Liver (tissue), 9 donors: ENCODE data around the gene TMEM221. TPM values are rescaled to one million over a fixed set of nuclear protein-coding genes. Genes with fewer than 3 reads are reported as not detected.

Source experiments
- DNase-seq: peaks from one replicate; pipeline ENCODE4 v3.0.0-alpha.2; 2017; ENCODE audit warnings: low spot score
- H3K27ac ChIP-seq, 2 donors: one replicate each; pipeline ENCODE4 v1.7.0; 2013; ENCODE audit warnings: inconsistent platforms in 2 of 2, low read length in 2 of 2, control low read depth in 1 of 2, low read depth in 1 of 2, mild to moderate bottlenecking in 1 of 2
- H3K27me3 ChIP-seq, 4 donors: one replicate each; pipeline versions ENCODE4 v1.6.1 to v1.7.0; 2013; ENCODE audit warnings: low read length in 3 of 4, inconsistent platforms in 1 of 4, mild to moderate bottlenecking in 1 of 4, moderate library complexity in 1 of 4; ENCODE audit not compliant: control insufficient read depth in 4 of 4, insufficient read depth in 4 of 4
- H3K36me3 ChIP-seq, 4 donors: one replicate each; pipeline versions ENCODE4 v1.6.1 to v1.7.0; 2013; ENCODE audit warnings: low read length in 3 of 4, mild to moderate bottlenecking in 3 of 4, low read depth in 1 of 4, moderate library complexity in 1 of 4; ENCODE audit not compliant: control insufficient read depth in 4 of 4, insufficient read depth in 3 of 4
- H3K4me1 ChIP-seq, 4 donors: one replicate each; pipeline versions ENCODE4 v1.6.1 to v1.7.0; 2013; ENCODE audit warnings: low read length in 3 of 4, mild to moderate bottlenecking in 3 of 4, moderate library complexity in 1 of 4; ENCODE audit not compliant: control insufficient read depth in 4 of 4, insufficient read depth in 4 of 4
- H3K4me3 ChIP-seq, 3 donors: one replicate each; pipeline versions ENCODE4 v1.6.1 to v1.7.0; 2013; ENCODE audit warnings: low read length in 3 of 3, control low read depth in 1 of 3, low read depth in 1 of 3, mild to moderate bottlenecking in 1 of 3
- H3K9ac ChIP-seq, 2 donors: one replicate each; pipeline ENCODE4 v1.7.0; 2013; ENCODE audit warnings: low read length in 2 of 2, mild to moderate bottlenecking in 2 of 2, moderate library complexity in 2 of 2, control low read depth in 1 of 2, low read depth in 1 of 2
- H3K9me3 ChIP-seq, 4 donors: one replicate each; pipeline versions ENCODE4 v1.6.1 to v1.7.0; 2013; ENCODE audit warnings: low read length in 3 of 4; ENCODE audit not compliant: control insufficient read depth in 4 of 4
- EGR1 ChIP-seq, 2 donors: IDR thresholded peaks; 2 replicates each; pipeline ENCODE4 v1.6.1; 2016 to 2018; ENCODE audit warnings: antibody characterized with exemption in 2 of 2, low read depth in 2 of 2
- FOXA1 ChIP-seq: IDR thresholded peaks from 2 replicates; pipeline ENCODE4 v1.6.1; 2016; ENCODE audit warnings: antibody characterized with exemption
- FOXA2 ChIP-seq: IDR thresholded peaks from 2 replicates; pipeline ENCODE4 v1.6.1; 2016; ENCODE audit warnings: antibody characterized with exemption
- GABPA ChIP-seq, 2 donors: IDR thresholded peaks in 1 of 2; conservative IDR thresholded peaks in 1 of 2; 2 replicates each; pipeline ENCODE4 v1.6.1; 2016; ENCODE audit warnings: antibody characterized with exemption in 2 of 2, mild to moderate bottlenecking in 1 of 2, moderate library complexity in 1 of 2
- HNF4A ChIP-seq, 2 donors: conservative IDR thresholded peaks; 2 replicates each; pipeline ENCODE4 v1.6.1; 2016; ENCODE audit warnings: antibody characterized with exemption in 2 of 2, mild to moderate bottlenecking in 2 of 2
- HNF4G ChIP-seq: IDR thresholded peaks from 2 replicates; pipeline ENCODE4 v1.6.1; 2016; ENCODE audit warnings: antibody characterized with exemption
- JUND ChIP-seq, 2 donors: IDR thresholded peaks; 2 replicates each; pipeline ENCODE4 v1.6.1; 2016; ENCODE audit warnings: antibody characterized with exemption in 2 of 2
- NR2F2 ChIP-seq: IDR thresholded peaks from 2 replicates; pipeline ENCODE4 v1.6.1; 2016; ENCODE audit warnings: antibody characterized with exemption
- RAD21 ChIP-seq, 2 donors: IDR thresholded peaks; 2 replicates each; pipeline ENCODE4 v1.6.1; 2016; ENCODE audit warnings: antibody characterized with exemption in 2 of 2, mild to moderate bottlenecking in 2 of 2
- RXRA ChIP-seq, 2 donors: IDR thresholded peaks; 2 replicates each; pipeline ENCODE4 v1.6.1; 2017 to 2018; ENCODE audit warnings: antibody characterized with exemption in 2 of 2, mild to moderate bottlenecking in 1 of 2
- SP1 ChIP-seq: IDR thresholded peaks from 2 replicates; pipeline ENCODE4 v1.6.1; 2018; ENCODE audit warnings: antibody characterized with exemption, mild to moderate bottlenecking
- TAF1 ChIP-seq: conservative IDR thresholded peaks from 2 replicates; pipeline ENCODE4 v1.6.1; 2016; ENCODE audit warnings: antibody characterized with exemption, mild to moderate bottlenecking
- YY1 ChIP-seq: IDR thresholded peaks from 2 replicates; pipeline ENCODE4 v1.6.1; 2016; ENCODE audit warnings: antibody characterized with exemption, mild to moderate bottlenecking
- WGBS: extraction: QIAGEN DNeasy Blood & Tissue Kit; methylation state at CpG from one replicate; pipeline ENCODE4 v1.1.7; 2013; 5-methylcytosine and 5-hydroxymethylcytosine counted together
- polyA plus RNA-seq, 2 donors: library from polyadenylated mRNA; stranded (reverse) in 1 of 2; unstranded in 1 of 2; fragments of 200-250 nt in 1 of 2; fragments of >200 nt in 1 of 2; fragmentation: Nextera tagmentation in 1 of 2; extraction: Ambion mirVana in 1 of 2; gene quantifications; one replicate each; pipeline versions ENCODE4 v1.2.1 to v1.2.3, GENCODE V29; 2013 to 2015
- total RNA-seq, 2 donors: library from RNA; depleted of rRNA; stranded (reverse); fragments of >200 nt; gene quantifications; one replicate each; pipeline ENCODE4 v1.2.3, GENCODE V29; 2014
- TF ChIP-seq, protein P1 (sequence below): IDR thresholded peaks from 2 replicates; pipeline ENCODE4 v1.6.1; 2016; ENCODE audit warnings: antibody characterized with exemption
- TF ChIP-seq, protein P2 (sequence below): IDR thresholded peaks from 2 replicates; pipeline ENCODE4 v1.6.1; 2016; ENCODE audit warnings: antibody characterized with exemption
- TF ChIP-seq, protein P3 (sequence below): fragments of 150-350 bp; IDR thresholded peaks from 2 replicates; pipeline ENCODE4 v1.5.1; 2017; ENCODE audit warnings: improper control_type of control experiment, low read depth, low read length; ENCODE audit not compliant: missing input control
- TF ChIP-seq, protein P4 (sequence below): IDR thresholded peaks from 2 replicates; pipeline ENCODE4 v1.6.1; 2016; ENCODE audit warnings: antibody characterized with exemption, mild to moderate bottlenecking
- TF ChIP-seq, protein P5 (sequence below): IDR thresholded peaks from 2 replicates; pipeline ENCODE4 v1.6.1; 2016; ENCODE audit warnings: antibody characterized with exemption
- donor health status: healthy.
- donor health status: healthy.
- donor health status: healthy.
- donor health status: healthy.
- donor health status: healthy.

Gene TMEM221
- total and polyA plus RNA-seq, 4 donors, result 0.06 to 0.15 (median 0.11) TPM

DNA sequence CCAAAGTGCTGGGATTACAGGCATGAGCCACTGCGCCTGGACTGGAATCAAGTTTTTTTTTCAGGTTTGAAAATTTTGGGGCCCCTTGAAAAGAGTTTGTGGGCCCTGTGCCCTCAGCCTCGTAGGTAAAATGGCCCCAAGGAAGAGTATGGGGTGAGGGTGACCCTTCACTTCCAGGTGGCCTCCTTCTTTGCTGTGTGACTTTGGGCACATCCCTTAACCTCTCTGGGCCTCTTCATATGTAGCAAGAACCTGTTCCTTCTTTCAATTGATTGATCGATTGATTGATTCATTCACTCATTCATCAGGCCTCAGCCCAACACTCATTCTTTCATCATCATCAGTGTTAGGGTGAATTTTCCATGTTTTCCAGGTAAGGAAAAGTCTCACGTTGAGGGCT lies 3.4 kb upstream of the TMEM221 start:
- Histone ChIP-seq H3K4me3 (no peak overlapping the region), H3K9ac (no peak overlapping the region), H3K27me3 (peaks cover 0 to 4% (median under 1%) of the 10 kb centered on the region in 4 donors), H3K4me1 (peaks cover 0 to 10% (median 3%) of the 10 kb centered on the region in 4 donors), H3K27ac (no peak overlapping the region), H3K9me3 (no peaks in the 10 kb centered on the region), H3K36me3 (no peaks in the 10 kb centered on the region)
- WGBS, result 86% methylated on average over 4 of the region's 4 CpGs
- no peak for DNase-seq
- TF ChIP-seq, protein P1, sequence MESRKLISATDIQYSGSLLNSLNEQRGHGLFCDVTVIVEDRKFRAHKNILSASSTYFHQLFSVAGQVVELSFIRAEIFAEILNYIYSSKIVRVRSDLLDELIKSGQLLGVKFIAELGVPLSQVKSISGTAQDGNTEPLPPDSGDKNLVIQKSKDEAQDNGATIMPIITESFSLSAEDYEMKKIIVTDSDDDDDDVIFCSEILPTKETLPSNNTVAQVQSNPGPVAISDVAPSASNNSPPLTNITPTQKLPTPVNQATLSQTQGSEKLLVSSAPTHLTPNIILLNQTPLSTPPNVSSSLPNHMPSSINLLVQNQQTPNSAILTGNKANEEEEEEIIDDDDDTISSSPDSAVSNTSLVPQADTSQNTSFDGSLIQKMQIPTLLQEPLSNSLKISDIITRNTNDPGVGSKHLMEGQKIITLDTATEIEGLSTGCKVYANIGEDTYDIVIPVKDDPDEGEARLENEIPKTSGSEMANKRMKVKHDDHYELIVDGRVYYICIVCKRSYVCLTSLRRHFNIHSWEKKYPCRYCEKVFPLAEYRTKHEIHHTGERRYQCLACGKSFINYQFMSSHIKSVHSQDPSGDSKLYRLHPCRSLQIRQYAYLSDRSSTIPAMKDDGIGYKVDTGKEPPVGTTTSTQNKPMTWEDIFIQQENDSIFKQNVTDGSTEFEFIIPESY, result no peak
- TF ChIP-seq HNF4A (conservative IDR thresholded peaks at IDR 0.05), result no peak
- no peak for TF ChIP-seq GABPA (IDR thresholded peaks at IDR 0.05 in 1 of 2, conservative IDR thresholded peaks at IDR 0.05 in 1 of 2)
- no peak for TF ChIP-seq SP1
- no peak for TF ChIP-seq RAD21 (IDR thresholded peaks at IDR 0.05)
- TF ChIP-seq HNF4G, result no peak
- no peak for TF ChIP-seq EGR1 (IDR thresholded peaks at IDR 0.05; ENCODE audit: low read depth in 2 of 2)
- no peak for TF ChIP-seq TAF1
- TF ChIP-seq FOXA1, result no peak
- TF ChIP-seq, protein P2, sequence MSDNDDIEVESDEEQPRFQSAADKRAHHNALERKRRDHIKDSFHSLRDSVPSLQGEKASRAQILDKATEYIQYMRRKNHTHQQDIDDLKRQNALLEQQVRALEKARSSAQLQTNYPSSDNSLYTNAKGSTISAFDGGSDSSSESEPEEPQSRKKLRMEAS, result no peak
- no peak for TF ChIP-seq FOXA2
- no peak for TF ChIP-seq YY1
- TF ChIP-seq, protein P3, sequence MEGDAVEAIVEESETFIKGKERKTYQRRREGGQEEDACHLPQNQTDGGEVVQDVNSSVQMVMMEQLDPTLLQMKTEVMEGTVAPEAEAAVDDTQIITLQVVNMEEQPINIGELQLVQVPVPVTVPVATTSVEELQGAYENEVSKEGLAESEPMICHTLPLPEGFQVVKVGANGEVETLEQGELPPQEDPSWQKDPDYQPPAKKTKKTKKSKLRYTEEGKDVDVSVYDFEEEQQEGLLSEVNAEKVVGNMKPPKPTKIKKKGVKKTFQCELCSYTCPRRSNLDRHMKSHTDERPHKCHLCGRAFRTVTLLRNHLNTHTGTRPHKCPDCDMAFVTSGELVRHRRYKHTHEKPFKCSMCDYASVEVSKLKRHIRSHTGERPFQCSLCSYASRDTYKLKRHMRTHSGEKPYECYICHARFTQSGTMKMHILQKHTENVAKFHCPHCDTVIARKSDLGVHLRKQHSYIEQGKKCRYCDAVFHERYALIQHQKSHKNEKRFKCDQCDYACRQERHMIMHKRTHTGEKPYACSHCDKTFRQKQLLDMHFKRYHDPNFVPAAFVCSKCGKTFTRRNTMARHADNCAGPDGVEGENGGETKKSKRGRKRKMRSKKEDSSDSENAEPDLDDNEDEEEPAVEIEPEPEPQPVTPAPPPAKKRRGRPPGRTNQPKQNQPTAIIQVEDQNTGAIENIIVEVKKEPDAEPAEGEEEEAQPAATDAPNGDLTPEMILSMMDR, result no peak
- no peak for TF ChIP-seq JUND (IDR thresholded peaks at IDR 0.05)
- TF ChIP-seq, protein P4, sequence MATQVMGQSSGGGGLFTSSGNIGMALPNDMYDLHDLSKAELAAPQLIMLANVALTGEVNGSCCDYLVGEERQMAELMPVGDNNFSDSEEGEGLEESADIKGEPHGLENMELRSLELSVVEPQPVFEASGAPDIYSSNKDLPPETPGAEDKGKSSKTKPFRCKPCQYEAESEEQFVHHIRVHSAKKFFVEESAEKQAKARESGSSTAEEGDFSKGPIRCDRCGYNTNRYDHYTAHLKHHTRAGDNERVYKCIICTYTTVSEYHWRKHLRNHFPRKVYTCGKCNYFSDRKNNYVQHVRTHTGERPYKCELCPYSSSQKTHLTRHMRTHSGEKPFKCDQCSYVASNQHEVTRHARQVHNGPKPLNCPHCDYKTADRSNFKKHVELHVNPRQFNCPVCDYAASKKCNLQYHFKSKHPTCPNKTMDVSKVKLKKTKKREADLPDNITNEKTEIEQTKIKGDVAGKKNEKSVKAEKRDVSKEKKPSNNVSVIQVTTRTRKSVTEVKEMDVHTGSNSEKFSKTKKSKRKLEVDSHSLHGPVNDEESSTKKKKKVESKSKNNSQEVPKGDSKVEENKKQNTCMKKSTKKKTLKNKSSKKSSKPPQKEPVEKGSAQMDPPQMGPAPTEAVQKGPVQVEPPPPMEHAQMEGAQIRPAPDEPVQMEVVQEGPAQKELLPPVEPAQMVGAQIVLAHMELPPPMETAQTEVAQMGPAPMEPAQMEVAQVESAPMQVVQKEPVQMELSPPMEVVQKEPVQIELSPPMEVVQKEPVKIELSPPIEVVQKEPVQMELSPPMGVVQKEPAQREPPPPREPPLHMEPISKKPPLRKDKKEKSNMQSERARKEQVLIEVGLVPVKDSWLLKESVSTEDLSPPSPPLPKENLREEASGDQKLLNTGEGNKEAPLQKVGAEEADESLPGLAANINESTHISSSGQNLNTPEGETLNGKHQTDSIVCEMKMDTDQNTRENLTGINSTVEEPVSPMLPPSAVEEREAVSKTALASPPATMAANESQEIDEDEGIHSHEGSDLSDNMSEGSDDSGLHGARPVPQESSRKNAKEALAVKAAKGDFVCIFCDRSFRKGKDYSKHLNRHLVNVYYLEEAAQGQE, result no peak
- TF ChIP-seq RXRA (IDR thresholded peaks at IDR 0.05), result no peak
- no peak for TF ChIP-seq NR2F2
- TF ChIP-seq, protein P5, sequence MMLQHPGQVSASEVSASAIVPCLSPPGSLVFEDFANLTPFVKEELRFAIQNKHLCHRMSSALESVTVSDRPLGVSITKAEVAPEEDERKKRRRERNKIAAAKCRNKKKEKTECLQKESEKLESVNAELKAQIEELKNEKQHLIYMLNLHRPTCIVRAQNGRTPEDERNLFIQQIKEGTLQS, result no peak
